COLO668 (cell line): Measurements from ENCODE around the gene FHOD3.

Source experiments
- DNase-seq: peaks from one replicate; lab custom pipeline; 2025; ENCODE audit not compliant: unreplicated experiment; lab: John Stamatoyannopoulos, UW

FHOD3 gene

GRCh38 chr18:36295880-36296301, 1.6 kb upstream of the FHOD3 start:
- DNase-seq: peak; percentile 33

- peak; percentile 75 for DNase-seq
Measured at GRCh38 chr18:36296650-36297416, 680 bp upstream of the FHOD3 start.

- DNase-seq: peak; percentile 54
Measured at GRCh38 chr18:36298126-36298741, 721 bp downstream of the FHOD3 start.

GRCh38 chr18:36299015-36299414, 1.5 kb downstream of the FHOD3 start:
- no peak for DNase-seq

- no peak for DNase-seq
Measured at GRCh38 chr18:36300211-36300610, 2.7 kb downstream of the FHOD3 start.

- DNase-seq: no peak
Measured at GRCh38 chr18:36301884-36302283, 4.4 kb downstream of the FHOD3 start.

- no peak for DNase-seq
Measured at GRCh38 chr18:36302676-36303075, 5.2 kb downstream of the FHOD3 start.

GRCh38 chr18:36303211-36303844, 5.8 kb downstream of the FHOD3 start:
- DNase-seq: no peak

GRCh38 chr18:36304723-36305122, 7.2 kb downstream of the FHOD3 start:
- no peak for DNase-seq

- DNase-seq: no peak
Measured at GRCh38 chr18:36305375-36305774, 7.9 kb downstream of the FHOD3 start.

GRCh38 chr18:36307513-36307912, 10.0 kb downstream of the FHOD3 start:
- no peak for DNase-seq

GRCh38 chr18:36308711-36309435, 11.4 kb downstream of the FHOD3 start:
- DNase-seq: no peak

- no peak for DNase-seq
Measured at GRCh38 chr18:36309436-36310391, 12.2 kb downstream of the FHOD3 start.

- DNase-seq: no peak
Measured at GRCh38 chr18:36311026-36311570, 13.6 kb downstream of the FHOD3 start.

- no peak for DNase-seq
Measured at GRCh38 chr18:36312806-36313395, 15.4 kb downstream of the FHOD3 start.

- DNase-seq: no peak
Measured at GRCh38 chr18:36314098-36314497, 16.6 kb downstream of the FHOD3 start.

- DNase-seq: no peak
Measured at GRCh38 chr18:36314754-36315153, 17.2 kb downstream of the FHOD3 start.

GRCh38 chr18:36315736-36316135, 18.2 kb downstream of the FHOD3 start:
- no peak for DNase-seq

- DNase-seq: no peak
Measured at GRCh38 chr18:36316246-36316645, 18.7 kb downstream of the FHOD3 start.
